HuH-7 (cell line): ENCODE results near the gene GFER.
A peak's percentile ranks its signal among the peaks of the same experiment; 100 is the strongest.
"Not testable (repeated sequence)": the region's sequence is repeated elsewhere in the genome, so short reads cannot be mapped to it uniquely, and the experiment has no call there.

ENCODE experiments used
- DNase-seq: peaks from one replicate; pipeline ENCODE4 v3.0.0; 2011; ENCODE audit warnings: low spot score

The GFER gene

DNA sequence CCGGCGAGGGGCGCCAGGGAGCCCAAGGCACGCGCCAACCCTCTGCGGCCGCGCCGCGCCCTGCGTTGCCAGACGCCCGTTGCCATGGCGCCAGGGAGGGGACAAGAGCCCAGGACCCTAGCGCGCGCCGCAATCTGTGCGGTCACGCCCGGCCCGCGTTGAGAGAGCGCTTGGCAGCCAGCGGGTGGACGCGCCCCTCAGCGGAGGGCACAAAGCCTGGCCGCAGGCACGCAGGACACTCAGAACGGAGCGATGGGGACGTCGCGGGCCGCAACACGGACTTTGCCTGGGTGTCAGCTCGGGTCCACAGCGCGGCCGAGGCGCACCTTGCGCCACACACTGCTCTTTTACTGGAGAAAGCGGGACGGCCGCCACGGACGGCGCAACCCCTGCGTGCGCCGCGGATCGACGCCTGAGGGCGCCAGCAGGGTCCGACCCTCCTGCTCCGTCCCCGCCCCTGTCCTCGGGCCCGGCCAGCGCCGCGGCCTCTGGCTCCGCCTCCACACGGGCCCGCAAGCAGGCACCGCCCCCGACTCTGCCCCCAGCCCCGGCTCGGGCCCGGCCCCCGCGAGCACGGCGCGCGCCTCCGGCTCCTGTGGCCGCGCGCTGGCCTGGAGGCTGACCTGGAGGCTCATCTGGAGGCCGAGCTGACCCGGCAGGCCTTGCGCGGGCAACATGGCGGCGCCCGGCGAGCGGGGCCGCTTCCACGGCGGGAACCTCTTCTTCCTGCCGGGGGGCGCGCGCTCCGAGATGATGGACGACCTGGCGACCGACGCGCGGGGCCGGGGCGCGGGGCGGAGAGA lies at the start of gene GFER:
Gene GFER (plus strand): TSS at position 650 of the 803 bp plus-strand sequence. CDS start 26 bp downstream, at position 676.
- DNase-seq: peak; percentile 98

DNA sequence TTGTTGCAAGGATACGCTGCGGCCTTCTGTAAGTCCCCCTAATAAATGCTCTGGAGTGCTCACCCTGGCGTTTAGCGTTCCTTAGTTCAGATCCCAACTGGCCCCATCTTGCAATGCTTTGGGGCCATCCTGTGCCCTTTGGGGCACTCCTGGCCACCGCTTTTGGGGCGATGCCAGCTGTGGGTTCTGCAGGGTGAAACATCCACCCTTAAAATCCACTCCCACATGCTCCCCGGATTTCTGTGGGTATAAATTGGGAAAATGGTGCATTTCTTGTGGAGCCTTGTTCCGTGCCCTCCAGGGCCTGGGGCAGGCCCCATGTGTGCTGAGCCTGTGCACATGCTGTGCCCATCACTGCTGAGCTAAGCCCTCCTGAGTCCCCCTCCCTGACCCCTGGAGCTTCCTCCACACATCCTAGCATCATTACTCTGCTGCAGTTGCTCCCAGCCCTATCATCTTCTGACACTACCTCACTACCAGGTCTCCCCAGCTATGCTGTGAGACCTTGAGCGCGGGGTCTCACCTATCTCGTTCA lies 47.0 kb upstream of the GFER start:
- DNase-seq: no peak

DNA sequence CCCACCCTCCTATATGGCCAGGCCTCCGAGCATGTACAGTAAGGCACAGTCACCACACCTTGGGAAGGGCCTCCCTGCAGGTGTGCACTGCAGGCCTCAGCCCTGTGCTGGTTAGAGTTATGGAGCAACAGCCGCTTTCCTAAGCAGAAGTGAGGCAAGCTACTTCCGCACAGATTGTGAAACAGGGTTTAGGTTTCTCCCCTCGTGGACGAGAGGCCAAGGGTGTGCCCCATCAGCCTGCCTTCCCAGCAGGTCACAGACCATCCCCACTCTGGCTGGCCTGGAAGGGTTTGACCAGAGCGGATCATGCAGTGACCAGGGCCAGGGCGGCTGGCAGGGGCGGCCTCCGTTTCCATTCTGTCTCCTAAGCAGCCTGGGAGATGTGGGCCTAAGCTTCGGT lies 45.7 kb upstream of the GFER start:
- no peak for DNase-seq

DNA sequence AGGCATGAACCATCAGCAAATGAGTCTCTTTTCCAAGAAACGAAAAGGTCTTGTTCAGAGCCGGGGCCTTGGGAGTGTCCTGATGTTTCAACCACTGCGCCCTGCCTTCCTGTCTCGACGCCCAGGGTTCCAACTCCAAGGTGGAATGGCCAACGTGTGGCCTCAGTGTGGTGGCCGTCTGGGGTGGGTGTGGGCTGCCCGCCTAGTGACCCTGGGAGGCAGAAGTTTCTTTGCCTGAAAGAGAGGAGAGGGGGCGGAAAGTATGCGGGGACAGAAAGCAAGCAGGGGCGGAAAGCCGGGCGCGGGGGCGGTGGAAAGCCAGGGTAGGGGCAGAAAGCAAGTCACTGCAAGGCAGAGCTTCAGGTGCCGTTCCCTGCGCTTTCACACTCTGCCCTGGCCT lies 45.1 kb upstream of the GFER start:
- DNase-seq: no peak

DNA sequence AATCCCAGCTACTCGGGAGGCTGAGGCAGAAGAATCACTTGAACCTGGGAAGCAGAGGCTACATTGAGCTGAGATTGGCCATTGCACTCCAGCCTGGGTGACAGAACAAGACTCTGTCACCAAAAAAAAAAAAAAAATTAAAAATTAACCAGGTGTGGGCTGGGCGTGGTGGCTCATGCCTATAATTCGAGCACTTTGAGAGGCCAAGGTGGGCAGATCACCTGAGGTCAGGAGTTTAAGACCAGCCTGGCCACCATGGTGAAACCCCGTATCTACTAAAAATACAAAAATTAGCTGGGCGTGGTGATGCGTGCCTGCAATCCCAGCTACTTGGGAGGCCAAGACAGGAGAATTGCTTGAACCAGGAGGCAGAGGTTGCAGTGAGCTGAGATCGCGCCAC lies 44.2 kb upstream of the GFER start:
- DNase-seq: not testable (repeated sequence)

DNA sequence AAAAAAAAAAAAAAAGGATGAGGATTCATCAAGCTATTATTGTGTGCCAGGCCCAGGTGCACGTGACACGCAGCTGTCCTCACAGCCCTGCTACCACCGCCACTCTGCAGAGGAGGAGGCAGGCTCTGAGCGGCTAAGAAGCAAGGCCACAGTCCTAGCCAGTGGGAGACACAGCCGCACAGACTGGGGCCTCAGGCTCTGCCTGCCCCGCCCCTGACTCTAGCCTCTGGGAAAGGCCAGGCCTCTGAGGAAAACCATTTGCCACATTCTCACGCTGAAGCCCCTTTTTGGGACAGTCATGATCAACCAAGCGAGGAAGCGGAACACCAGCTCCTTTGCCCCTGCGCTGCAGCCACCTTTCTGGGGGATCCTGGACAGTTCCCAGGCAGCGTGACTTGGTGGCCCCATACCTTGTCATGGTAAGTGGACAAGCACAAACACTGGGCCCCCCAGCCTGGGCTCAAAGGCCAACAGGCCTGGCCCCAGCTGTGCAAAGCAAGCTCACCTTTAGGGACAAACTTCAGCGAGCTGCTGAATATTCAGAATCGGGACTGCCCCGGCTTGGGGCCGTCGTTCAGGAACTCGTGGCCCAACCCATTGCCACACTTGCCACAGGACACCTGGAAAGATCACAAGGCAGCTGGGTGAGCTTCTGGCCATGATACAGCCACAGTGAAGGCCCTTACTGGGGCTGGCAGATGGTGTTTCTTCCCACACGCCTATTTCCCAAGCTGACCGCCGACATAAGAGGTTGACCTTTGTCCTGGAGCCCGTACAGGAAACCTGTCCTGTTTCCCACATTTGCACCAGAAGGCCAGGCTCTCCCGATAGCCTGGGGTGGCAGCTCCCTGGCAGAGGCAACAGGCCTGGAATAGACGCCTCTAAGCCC lies 43.5 kb upstream of the GFER start:
- DNase-seq: no peak

DNA sequence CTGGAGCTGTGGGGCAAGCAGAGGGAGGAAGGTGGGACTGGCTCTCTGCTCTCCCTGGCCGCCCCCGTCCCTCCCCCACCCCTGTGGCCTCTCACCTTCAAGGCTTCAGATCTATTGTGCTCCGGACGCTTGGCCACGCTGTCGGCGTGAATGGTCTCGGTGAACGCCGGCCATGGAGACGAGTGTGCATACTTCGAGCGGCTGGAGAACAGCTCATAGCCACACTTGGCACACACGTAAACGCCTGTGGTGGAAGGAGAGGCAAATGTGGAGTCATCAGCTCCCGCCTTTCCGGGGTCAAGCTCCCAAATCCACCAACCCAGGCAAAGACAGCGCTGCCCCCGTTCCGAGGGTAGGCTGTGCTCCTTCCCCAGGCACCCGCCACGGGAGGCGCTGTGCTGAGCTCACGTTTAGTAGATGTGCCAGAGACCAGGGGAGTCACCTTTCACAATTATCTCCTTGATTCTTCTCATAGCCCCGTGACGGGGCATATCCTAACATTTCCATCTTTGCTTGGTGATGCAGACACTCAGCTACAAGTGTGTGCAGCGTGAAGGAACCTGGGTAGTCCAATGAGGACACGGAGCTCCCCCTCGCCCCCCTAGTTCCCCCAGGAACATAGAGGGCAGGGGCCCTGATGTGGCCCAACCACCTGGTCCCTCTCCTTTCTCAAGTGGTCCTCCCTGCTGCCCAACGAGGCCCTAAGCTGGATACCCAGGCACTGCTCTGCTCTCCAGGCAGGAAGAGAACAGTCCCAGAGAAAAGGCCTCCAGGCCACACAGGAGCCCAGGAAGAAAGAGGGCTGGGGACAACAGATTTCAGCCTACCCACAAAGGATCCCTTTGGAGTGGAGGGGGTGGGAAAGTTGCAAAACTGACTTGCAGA lies 42.6 kb upstream of the GFER start:
- DNase-seq: peak; percentile 72

DNA sequence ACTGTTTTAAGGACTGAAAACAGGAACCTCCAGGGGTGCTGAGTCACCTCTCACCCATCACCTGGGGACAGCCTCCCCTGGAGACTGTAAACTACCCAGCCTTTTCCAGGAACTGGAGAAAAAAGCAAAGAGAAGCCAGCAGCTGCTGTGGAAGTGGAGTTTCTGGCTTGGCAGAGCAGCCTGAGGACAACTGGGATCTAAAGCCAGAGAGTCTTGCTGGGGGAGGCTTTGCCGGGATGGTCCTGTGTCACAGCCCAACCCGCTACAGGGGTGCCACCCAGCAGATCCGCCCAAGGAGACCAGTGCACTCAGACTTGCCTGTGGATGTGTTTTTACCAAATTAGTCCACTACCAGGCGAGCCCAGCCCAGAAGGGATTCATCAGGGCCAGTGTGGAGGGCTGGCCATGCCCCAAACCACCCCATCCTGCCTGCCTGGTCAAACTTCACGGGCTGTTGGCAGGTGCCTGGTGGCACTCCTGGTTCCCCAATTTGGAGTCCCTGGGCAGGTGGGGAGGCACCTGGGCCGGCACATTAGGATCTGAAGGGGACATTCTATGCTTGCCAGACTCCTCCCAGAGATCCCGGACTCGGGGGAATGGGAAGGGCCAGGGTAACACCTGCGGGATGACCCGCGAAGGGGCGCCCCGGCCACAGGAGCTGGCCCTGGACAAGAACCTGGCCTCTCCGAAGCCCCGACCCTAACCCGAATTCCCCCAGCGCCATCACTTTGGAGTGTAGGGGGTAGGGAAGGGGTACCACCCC lies 41.8 kb upstream of the GFER start:
- no peak for DNase-seq

DNA sequence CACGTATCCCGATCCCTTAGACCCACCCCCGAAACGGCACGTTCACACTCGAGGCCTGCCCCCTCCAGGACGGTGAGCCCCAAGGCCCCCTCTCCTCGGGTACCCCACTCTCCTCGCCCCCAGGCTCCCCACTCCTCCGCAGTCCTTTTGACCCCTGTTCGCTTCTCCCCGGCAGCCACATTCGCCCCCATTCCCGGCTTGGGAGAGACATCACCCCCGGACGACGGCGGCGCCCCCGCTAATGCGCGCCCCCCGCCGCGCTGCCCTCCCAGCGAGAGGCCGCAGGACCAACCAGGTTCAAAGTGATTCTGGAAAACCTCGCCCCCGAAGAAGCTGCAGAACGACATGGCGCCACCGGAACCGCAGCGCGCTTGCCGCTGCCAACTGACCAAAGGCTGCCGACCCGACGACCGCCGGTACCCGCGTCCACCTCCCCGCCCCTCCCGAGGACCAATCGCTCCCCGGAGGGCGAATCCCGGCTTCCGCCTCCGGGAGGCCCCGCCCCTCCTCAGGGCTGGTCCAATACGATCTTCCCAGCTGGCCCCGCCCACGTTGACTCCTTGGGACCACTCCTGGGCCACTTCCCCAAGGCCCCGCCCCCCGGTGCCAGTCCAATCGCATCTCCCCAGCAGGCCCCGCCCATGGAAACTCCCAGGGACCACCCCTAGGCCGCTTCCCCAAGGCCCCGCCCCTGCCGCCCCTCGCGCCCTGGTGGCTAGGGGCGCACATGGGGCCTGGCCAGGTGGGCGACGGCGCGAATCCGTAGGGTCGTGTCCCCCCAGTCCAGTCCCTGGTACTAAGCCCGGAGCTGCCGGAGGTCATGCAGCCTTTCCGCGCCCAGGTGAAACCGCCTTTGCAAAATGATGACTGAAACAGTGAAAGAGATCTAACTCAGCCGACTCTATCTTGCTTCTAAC lies 40.9 kb upstream of the GFER start, which contains the start of gene MSRB1:
Gene MSRB1 (minus strand): TSS at position 390 of the 917 bp plus-strand sequence. CDS start 43 bp downstream, at position 347.
- DNase-seq: peak; percentile 98

DNA sequence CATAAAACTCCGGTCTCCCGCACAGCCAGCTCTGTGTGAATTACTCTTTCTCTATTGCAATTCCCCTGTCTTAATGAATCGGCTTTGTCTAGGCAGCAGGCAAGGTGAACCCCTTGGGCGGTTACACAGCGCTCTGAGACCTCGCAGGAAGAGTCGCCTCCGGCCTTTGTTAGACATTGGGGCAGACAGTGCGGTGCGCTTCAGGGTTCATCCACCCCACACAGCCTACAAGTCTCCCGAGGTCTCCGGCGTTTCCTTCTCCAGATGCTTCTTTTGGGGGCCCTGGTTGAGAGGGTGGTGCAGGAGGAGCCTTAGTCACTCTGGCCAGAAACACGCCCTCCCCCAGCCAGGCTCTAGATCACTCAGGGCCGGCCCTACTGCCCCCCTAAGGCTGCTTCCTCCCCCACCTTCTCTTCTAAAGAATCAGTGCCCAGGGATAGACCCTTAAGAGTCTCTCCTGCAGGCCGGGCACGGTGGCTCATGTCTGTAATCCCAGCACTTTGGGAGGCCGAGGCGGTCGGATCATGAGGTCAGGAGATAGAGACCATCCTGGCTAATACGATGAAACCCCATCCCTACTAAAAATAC lies 39.3 kb upstream of the GFER start:
- no peak for DNase-seq

DNA sequence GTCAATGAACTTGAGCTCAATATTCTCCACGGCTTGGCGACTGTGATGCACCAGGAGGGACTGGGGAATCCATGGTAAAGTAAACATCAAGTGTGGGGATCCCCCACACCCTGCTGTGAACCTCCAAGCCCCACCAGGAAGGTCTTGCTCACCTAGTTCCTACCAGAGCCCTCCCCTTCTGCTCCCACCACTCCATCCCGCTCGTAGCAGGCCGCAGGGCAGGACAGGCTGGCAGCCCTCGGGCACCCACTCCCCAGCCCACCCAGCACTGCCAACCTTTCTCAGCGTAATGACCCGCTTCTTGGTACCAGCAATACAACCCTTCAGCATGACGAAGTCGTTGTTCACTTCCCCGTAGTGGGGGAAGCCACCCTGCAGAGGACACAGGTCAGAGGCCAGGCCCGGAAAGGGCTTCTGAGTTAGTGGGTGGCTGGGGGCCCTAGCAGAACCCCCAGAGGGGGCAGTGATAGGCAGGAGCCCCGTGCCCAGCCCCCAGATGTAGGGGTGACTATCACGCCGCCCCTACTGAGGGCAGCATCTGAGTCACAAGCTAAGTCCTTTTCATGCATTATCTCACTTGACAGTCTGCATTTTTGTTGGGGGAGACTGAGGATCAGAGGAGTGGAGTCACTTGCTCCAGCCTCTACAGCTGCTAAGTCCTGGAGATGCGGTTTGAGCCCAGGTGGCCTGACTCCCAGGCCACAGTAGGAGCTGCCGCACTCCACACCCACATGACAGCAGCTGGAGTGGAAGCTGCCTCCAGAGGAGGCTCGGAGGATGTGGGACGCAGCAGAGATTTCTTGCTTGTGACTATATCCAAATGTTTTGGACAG lies 38.2 kb upstream of the GFER start:
- DNase-seq: no peak

DNA sequence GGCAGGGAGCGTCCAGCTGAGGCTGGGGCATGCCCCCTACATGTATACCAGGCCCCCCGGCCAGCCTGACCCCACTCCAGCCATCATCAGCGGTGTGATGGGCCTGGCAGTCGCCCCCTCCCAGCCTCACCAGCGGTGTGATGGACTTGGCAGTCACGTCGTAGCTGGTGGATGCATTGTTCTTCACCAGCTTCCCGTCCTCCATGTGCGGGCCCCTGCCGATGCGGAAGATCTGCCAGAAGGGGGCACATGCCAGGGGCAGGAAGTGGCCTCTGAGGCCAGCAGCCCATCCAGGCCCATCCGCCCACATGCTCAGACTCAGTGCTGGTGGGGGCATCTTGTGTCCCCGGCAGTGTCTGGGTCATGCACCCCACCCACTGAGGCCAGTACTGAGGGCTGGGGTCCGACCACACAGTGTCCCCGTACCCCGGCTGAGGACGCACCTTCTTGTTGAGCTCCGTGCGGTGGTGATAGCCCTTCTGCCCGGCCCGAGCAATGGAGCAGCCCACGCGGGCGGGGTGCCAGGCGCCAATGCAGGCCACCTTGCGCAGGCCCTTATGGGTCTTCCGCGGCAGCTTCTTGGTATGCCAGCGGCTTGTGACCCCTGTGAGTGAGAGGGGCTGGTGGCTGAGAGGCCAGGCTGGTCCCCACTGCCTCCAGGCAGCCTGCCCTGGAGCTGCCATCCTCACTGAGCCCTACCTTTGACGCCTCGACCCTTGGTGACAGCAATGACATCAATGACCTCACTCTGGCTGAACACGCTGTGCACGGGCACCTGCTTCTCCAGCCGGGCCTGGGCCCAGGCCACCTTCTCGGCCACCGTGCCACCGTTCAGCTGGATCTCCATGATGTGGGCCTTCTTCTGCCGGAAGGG lies 37.3 kb upstream of the GFER start:
- DNase-seq: no peak

DNA sequence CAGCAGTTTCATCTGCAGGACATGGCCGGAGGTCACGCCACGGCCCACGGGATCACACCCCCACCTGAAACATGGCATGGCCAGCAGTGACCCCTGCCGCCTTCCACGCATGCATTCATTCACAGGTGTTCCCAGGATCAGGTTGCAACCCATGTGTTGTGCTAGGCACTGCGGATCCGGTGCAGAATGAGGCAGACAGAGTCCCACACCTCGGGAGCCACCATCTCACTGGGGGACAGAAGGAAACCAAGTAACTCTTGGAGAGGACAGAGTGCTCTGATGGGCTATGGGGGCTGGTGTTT lies 36.7 kb upstream of the GFER start:
- DNase-seq: no peak

DNA sequence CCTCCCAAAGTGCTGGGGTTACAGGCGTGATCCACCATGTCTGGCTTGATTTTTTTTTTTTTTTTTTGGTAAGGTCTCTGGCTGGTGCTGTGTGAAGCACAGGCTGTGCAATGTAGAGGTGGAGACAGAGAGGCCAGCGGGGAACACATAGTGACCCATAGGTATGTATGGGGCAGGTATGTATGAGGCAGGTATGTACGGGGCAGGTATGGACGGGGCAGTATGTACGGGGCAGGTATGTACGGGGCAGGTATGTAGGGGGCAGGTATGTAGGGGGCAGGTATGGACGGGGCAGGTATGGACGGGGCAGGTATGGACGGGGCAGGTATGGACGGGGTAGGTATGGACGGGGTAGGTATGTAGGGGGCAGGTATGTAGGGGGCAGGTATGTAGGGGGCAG lies 34.5 kb upstream of the GFER start:
- DNase-seq: no peak

DNA sequence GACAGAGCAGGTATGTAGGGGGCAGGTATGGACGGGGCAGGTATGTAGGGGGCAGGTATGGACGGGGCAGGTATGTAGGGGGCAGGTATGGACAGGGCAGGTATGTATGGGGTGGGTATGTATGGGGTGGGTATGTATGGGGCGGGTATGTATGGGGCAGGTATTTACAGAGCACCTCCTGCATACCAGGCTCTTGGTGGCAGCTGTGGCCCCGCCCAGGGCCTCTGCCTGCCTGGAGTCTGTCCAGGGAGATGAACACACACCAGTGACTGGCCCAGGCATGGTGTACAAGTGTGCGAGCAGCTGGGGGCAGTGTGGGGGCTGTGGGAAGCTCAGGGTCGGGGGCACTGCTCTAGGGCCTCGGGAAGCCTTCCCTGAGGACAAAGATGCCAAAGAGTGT lies 33.9 kb upstream of the GFER start:
- no peak for DNase-seq

DNA sequence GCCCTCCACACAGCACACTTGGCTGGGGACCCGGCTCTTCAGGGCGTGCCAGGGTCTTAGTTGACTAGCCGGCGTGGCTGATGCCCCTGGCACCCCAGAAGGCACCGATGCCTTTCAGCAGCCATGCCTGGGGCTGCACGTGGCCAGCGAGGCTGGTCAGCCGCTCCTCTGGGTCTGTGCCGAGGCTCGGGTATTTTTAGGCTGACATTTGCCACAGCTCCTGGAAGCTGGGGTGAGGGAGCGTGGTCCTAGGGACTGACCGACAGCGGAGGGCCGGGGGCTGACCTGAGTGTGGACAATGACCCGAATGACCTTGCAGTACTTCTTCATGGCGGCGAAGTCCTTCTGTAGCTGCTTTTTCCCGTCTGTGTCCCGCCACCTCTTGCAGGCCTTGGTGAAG lies 33.4 kb upstream of the GFER start:
- no peak for DNase-seq

DNA sequence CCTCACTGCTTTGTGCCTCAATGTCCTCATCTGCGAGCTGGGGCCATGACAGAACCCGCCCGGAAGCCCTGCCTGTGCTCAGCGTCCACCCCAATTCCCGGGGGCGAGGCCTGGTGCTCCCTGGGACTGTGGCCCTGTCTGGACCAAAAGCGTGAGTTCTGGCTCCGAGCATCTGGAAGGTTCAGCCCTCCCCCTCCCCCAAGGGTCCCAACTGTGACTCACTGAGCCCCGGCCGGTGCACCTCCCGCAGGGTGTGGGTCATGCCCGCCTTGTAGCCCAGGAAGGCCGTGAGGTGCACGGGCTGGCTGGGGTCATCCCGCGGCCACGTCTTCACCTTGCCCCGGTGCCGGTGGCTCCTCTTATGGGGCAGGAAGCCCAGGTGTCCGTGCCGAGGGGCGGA lies 30.3 kb upstream of the GFER start:
- DNase-seq: no peak
